Mucosa of stomach (tissue), 1 donor: Measurements from ENCODE around the gene CRHR2.
"Not testable (repeated sequence)": the region's sequence is repeated elsewhere in the genome, so short reads cannot be mapped to it uniquely, and the experiment has no call there.

Experiments
- H3K27me3 ChIP-seq: one replicate; pipeline ENCODE4 v1.7.0; 2013; ENCODE audit warnings: mild to moderate bottlenecking, low read length; ENCODE audit not compliant: control insufficient read depth, insufficient read depth
- H3K36me3 ChIP-seq: one replicate; pipeline ENCODE4 v1.7.0; 2013; ENCODE audit warnings: low read length; ENCODE audit not compliant: control insufficient read depth, insufficient read depth
- H3K4me1 ChIP-seq: one replicate; pipeline ENCODE4 v1.7.0; 2013; ENCODE audit warnings: mild to moderate bottlenecking, low read length; ENCODE audit not compliant: control insufficient read depth, insufficient read depth
- H3K4me3 ChIP-seq: one replicate; pipeline ENCODE4 v1.7.0; 2013; ENCODE audit warnings: low read length
- H3K9ac ChIP-seq: one replicate; pipeline ENCODE4 v1.7.0; 2013; ENCODE audit warnings: mild to moderate bottlenecking, low read length, moderate library complexity
- H3K9me3 ChIP-seq: one replicate; pipeline ENCODE4 v1.7.0; 2013; ENCODE audit warnings: mild to moderate bottlenecking, low read length, moderate library complexity; ENCODE audit not compliant: control insufficient read depth
- donor health status: Pancreatic carcinoma.

CRHR2 gene

GRCh38 chr7:30721211-30721610, 39.0 kb upstream of the CRHR2 start:
- no peaks in the 10 kb centered on the region for H3K36me3 ChIP-seq
- no peaks in the 10 kb centered on the region for H3K9me3 ChIP-seq
- peaks cover 4% of the 10 kb centered on the region for H3K27me3 ChIP-seq
- H3K9ac ChIP-seq = no peak overlapping the region
- no peak overlapping the region for H3K4me3 ChIP-seq
- no peaks in the 10 kb centered on the region for H3K4me1 ChIP-seq

GRCh38 chr7:30719434-30719833, 37.2 kb upstream of the CRHR2 start:
- not testable (repeated sequence) for H3K27me3 ChIP-seq, H3K4me3 ChIP-seq, H3K4me1 ChIP-seq, H3K9ac ChIP-seq, H3K36me3 ChIP-seq, H3K9me3 ChIP-seq

GRCh38 chr7:30717181-30717580, 34.9 kb upstream of the CRHR2 start:
- no peak overlapping the region for H3K9ac ChIP-seq
- H3K4me1 ChIP-seq = no peaks in the 10 kb centered on the region
- H3K9me3 ChIP-seq = no peaks in the 10 kb centered on the region
- H3K27me3 ChIP-seq = no peaks in the 10 kb centered on the region
- H3K4me3 ChIP-seq = no peak overlapping the region
- H3K36me3 ChIP-seq = no peaks in the 10 kb centered on the region

- H3K9ac ChIP-seq = no peak overlapping the region
- no peaks in the 10 kb centered on the region for H3K4me1 ChIP-seq
- H3K4me3 ChIP-seq = no peak overlapping the region
- no peaks in the 10 kb centered on the region for H3K9me3 ChIP-seq
- no peaks in the 10 kb centered on the region for H3K36me3 ChIP-seq
- H3K27me3 ChIP-seq = no peaks in the 10 kb centered on the region
Measured at GRCh38 chr7:30714129-30714528, 31.9 kb upstream of the CRHR2 start.

GRCh38 chr7:30713392-30713791, 31.1 kb upstream of the CRHR2 start:
- Histone ChIP-seq H3K4me1 (no peaks in the 10 kb centered on the region), H3K36me3 (no peaks in the 10 kb centered on the region), H3K4me3 (no peak overlapping the region), H3K27me3 (no peaks in the 10 kb centered on the region), H3K9me3 (no peaks in the 10 kb centered on the region), H3K9ac (no peak overlapping the region)

GRCh38 chr7:30710669-30711068, 28.4 kb upstream of the CRHR2 start:
- Histone ChIP-seq H3K4me3 (no peak overlapping the region), H3K36me3 (no peaks in the 10 kb centered on the region), H3K9ac (no peak overlapping the region), H3K9me3 (no peaks in the 10 kb centered on the region), H3K4me1 (no peaks in the 10 kb centered on the region), H3K27me3 (no peaks in the 10 kb centered on the region)

- H3K9me3 ChIP-seq = no peaks in the 10 kb centered on the region
- no peak overlapping the region for H3K4me3 ChIP-seq
- no peaks in the 10 kb centered on the region for H3K27me3 ChIP-seq
- no peaks in the 10 kb centered on the region for H3K4me1 ChIP-seq
- no peaks in the 10 kb centered on the region for H3K36me3 ChIP-seq
- H3K9ac ChIP-seq = no peak overlapping the region
Measured at GRCh38 chr7:30709549-30709948, 27.3 kb upstream of the CRHR2 start.

GRCh38 chr7:30708983-30709382, 26.7 kb upstream of the CRHR2 start:
- H3K27me3 ChIP-seq = no peaks in the 10 kb centered on the region
- no peak overlapping the region for H3K4me3 ChIP-seq
- H3K4me1 ChIP-seq = no peaks in the 10 kb centered on the region
- no peaks in the 10 kb centered on the region for H3K36me3 ChIP-seq
- no peaks in the 10 kb centered on the region for H3K9me3 ChIP-seq
- H3K9ac ChIP-seq = no peak overlapping the region

- Histone ChIP-seq H3K9me3 (no peaks in the 10 kb centered on the region), H3K4me1 (no peaks in the 10 kb centered on the region), H3K4me3 (no peak overlapping the region), H3K27me3 (no peaks in the 10 kb centered on the region), H3K36me3 (no peaks in the 10 kb centered on the region), H3K9ac (no peak overlapping the region)
Measured at GRCh38 chr7:30708412-30708811, 26.2 kb upstream of the CRHR2 start.

- Histone ChIP-seq H3K9ac (no peak overlapping the region), H3K36me3 (no peaks in the 10 kb centered on the region), H3K27me3 (no peaks in the 10 kb centered on the region), H3K4me1 (no peaks in the 10 kb centered on the region), H3K9me3 (no peaks in the 10 kb centered on the region), H3K4me3 (no peak overlapping the region)
Measured at GRCh38 chr7:30707391-30708357, 25.4 kb upstream of the CRHR2 start.

- Histone ChIP-seq H3K4me1 (no peaks in the 10 kb centered on the region), H3K9ac (no peak overlapping the region), H3K27me3 (no peaks in the 10 kb centered on the region), H3K4me3 (no peak overlapping the region), H3K9me3 (no peaks in the 10 kb centered on the region), H3K36me3 (no peaks in the 10 kb centered on the region)
Measured at GRCh38 chr7:30706908-30707307, 24.7 kb upstream of the CRHR2 start.

GRCh38 chr7:30706316-30706715, 24.1 kb upstream of the CRHR2 start:
- H3K36me3 ChIP-seq = no peaks in the 10 kb centered on the region
- no peak overlapping the region for H3K4me3 ChIP-seq
- H3K27me3 ChIP-seq = no peaks in the 10 kb centered on the region
- H3K9ac ChIP-seq = no peak overlapping the region
- H3K4me1 ChIP-seq = no peaks in the 10 kb centered on the region
- H3K9me3 ChIP-seq = no peaks in the 10 kb centered on the region
